T follicular helper cell (primary cell): ENCODE results near the gene UST.
A peak's percentile ranks its signal among the peaks of the same experiment; 100 is the strongest.
"Not testable (repeated sequence)": the region's sequence is repeated elsewhere in the genome, so short reads cannot be mapped to it uniquely, and the experiment has no call there.

Experiments
- DNase-seq: peaks from one replicate; pipeline ENCODE4 v3.0.0-alpha.2; 2020; ENCODE audit warnings: low read depth

Gene UST

GRCh38 chr6:149035766-149036165, 288.9 kb downstream of the UST start:
- DNase-seq, result no peak

DNA sequence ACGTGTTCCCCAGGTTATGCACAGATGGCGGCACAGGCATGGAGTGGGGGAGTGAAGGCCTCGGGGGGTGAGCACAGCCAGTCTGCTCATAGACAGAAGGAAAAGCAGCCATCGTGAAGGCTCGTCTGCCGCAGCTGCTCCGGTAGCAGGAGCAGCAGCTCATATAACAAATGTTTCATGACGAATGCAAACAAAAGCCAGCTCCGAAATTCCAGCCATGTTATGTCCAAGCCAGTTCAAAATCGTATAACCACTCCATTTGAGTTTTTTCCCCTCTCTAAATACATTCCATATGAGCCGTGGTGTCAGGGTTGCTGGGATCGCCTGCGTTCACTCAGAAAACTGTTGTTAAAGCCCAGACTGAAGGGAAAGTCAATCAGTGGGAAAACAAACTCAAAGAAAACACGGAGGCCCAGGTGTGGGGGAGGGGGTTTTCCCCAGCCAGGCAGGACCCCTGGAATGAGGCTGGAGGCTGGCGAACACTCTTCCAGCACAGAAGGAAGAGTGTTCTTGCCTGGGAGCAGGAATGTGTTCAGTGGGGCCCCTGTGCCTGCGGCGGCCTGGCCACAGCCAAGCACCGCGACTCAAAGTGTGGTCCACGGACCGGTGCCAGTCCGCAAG, 290.3 kb downstream of the UST start:
- no peak for DNase-seq

DNA sequence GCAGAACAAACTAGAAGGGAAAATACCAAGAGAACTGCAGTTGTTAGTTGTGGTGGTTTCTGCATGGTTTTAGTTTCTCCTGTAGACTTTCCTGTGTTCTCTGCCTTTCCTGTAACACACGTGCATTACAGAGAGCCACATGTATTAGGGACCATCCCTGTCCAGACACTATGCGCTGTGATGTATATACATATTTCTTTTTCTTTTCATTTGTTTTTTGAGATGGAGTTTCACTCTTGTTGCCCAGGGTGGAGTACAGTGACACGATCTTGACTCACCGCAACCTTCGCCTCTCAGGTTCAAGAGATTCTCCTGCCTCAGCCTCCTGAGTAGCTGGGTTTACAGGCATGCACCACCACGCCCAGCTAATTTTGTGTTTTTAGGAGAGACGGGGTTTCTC, 292.2 kb downstream of the UST start:
- DNase-seq, result not testable (repeated sequence)

- no peak for DNase-seq
These were observed 295.1 kb downstream of the UST start for GRCh38 chr6:149041953-149042352.

GRCh38 chr6:149043476-149044130, 296.8 kb downstream of the UST start:
- no peak for DNase-seq

GRCh38 chr6:149044528-149044927, 297.7 kb downstream of the UST start:
- no peak for DNase-seq

GRCh38 chr6:149045404-149045803, 298.6 kb downstream of the UST start:
- no peak for DNase-seq

DNA sequence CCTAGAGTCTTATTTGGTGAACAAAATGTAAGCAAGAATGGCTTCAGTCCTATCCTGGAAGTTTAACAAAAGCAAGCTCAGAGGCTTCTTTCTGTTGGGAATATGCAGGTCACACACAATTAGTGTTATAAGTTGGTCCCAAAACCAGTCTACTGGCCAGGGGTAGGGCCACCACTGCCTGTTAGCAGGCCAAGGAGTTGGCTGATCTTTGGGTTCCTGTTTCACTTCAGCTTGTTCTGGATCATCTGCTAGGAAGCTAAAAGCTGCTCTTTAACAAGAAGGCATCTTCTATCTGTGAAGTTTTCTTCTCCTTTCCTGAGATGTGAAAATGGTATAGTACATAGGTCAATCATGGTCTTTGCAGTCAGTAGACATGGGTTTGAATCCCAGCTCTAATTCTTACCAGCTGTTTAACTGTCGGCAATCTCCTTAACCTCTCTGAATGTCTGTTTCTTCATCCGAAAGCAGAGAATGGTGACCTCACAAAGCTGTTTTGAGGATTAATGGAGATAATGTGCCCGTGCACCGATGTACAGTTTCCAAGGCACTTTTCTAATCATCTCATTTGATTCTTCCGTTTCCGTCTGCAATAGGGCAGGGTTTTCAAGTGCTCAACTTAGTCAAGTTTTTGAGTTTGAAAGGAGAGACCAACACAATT, 299.5 kb downstream of the UST start:
- DNase-seq, result no peak

DNA sequence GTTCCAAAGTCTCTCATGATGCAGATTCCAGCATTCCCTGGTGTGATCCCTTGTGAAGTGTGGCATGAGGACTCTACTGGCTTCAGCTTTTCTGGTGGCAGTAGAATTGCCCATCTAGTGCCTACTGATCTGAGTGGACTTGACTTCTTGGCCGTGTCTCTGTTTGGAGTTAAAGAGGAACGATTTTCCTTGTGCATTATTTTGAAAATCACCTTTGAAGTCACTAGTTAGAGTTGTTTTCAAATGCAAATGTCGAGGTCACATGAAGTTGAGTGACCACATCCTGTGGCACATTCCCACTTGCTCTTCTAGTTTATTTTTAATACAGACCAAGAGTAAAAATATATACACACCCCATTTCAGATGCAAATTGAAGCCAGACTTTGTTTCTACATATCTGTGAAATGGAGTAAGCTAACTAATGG, 300.0 kb downstream of the UST start:
- no peak for DNase-seq

DNA sequence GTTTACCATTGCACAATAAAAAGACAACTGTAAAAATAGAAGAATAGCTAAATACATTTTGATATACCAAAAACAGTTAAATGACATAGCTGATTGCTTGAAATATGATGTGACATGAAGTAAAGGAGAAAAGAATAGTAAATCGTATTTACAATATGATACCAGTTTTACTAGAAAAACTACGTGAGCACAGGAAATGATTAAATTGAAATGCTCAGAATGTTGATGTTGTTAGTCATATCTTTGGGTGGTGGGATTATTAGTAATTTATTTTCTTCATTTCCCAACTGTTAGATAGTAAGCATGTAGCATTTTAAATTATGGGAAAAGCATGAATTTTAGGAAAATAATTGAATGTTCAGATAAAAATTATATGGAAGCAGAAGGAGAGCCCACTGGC, 302.4 kb downstream of the UST start:
- DNase-seq, result no peak

DNA sequence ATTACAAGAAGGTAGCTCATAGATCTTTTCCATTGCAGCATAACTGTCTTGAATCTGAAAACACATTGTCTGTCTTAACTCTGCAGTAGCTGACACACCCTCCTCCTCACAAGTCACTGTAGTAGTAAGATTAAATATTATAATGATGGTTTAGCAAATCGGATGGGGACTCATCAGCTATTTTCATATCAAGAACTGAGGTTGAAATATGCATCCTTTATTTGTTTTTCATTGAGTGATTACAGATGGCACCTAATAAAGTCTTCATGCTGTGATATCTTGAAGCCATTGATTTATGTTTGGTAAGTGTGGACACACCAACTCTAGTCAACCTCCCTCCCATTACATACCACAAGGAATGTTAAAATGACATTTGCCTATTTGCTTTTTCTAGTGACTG, 303.3 kb downstream of the UST start:
- no peak for DNase-seq

- no peak for DNase-seq
These were observed 305.7 kb downstream of the UST start for GRCh38 chr6:149052350-149053106.

DNA sequence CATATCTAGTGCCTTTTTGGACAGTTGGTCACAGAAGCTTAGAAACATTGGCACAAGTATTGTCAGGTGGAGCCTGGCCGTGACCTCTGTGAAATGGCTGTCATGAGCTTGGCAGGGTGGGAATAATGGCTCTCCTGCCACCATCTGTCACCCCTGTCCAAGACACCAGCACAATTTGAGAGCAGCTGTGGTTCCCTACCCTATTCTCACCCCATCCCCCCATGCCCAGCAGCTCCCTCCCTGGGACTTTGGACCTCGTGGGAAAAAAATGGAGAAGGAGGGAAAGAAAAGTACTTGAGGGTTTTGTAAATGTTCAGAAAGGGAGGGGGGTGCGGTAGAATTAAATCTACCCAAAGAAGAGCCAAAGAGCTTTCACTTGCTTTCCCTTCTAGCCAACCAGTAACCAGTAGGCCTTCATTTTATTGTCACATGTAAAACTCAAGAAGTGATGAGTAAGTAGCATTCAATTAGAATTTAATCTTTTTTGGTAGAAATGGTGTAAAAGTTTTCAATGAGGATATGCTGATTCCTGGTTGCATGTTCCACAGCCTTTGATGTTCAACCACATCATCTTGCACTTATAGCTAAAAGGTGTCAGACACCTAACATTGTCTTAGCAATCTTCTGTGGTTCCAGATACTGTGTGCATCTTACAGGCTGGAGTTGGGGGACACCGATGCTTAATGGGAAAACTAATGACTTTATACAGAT, 307.2 kb downstream of the UST start:
- DNase-seq, result no peak

- DNase-seq, result no peak
These were observed 307.8 kb downstream of the UST start for GRCh38 chr6:149054559-149055194.

DNA sequence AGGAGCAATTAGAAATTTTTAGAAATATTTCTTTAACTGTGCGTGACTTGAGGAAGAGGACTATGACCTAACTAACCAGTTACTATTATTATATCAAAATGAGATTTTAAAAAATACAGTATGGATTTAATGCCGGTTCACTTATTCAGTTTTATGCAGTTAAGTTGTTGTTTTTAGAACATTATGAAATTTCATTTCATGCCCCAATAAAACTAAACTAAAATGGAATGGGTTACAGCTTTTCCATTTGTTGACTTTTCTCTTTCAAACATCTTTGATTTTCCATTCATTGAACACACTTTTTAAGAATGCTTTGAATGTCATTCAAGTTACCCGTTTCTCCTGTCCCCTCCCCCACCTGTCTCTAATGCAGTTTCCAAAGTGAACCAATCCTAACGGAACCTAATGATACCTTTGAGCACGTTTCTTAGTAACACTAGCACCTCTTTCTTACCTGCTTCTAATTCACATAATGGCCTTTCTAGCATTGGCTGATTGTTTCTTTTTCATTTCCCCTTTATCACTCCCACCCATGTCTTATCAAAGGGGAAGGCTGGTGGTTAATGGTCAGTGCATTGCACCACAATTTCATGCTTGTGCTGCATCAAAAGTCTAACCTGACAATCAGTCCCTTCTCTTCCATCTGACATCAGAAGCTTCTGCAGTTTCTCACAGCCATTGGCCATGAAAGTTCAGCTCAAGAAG, 308.5 kb downstream of the UST start:
- no peak for DNase-seq

GRCh38 chr6:149056777-149057463, 310.1 kb downstream of the UST start:
- no peak for DNase-seq

GRCh38 chr6:149057464-149057840, 310.6 kb downstream of the UST start:
- no peak for DNase-seq

DNA sequence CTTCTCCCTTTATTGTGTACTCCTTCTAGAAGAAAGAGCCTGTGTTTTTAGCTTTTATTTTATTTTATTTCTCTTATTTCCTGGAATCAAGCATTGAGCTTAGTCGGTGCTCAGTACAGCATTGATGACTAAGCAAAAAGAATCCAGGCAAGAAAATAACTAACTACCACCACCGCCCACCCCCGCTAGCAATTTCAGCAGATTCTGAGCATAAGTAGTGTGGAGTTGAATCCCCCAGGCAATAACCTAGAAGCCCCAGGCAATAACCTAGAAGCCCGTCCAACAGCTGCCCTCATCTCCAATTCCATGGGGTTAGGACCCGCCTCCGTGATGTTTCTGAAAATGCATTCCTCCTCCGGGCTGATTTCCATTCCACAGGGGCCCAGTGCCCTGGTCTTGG, 312.7 kb downstream of the UST start:
- DNase-seq, result no peak

- peak; percentile 30 for DNase-seq
These were observed 313.6 kb downstream of the UST start for GRCh38 chr6:149060300-149060984.
